Measurements from ENCODE around the gene EEF2KMT.
"Not testable (repeated sequence)": the region's sequence is repeated elsewhere in the genome, so short reads cannot be mapped to it uniquely, and the experiment has no call there.

DNA sequence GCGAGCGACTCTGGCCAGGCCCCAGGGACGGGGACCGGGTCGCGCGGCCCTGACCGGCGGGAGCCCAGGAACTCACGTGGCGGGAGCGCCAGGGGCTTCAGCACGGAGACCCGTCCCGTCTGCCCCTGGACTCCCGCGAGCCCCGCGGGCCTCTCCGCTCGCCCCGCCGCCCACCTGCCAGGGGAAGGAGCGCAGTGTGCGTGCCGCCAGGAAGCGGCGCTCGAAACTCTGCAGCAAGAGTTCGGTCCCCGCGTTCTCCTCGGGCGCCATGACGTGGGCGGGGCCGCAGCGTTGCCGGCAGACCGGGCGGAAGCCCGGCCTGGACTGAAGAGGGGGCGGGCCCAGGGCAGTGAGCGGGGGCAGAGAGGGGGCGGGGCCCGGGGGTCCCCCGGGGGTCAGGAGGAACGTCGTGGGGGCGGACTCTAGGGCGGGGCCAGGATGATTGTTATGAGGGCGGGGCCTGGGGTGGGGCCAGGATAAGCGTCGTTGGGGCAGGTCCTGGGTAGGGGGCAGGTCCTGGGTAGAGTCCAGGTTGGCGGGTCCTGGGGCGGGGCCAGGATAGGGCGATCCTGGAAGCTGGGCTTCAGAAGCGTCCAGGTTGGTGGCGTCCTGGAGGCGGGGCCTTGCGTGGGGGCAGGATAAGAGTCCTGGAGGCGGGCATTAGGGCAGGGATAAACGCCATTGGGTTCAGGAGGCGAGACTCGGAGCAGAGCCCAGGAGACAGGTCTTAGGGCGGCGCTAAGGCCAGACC lies at the start of gene EEF2KMT:
- not testable (repeated sequence) for TF ChIP-seq RAD21 (IDR thresholded peaks at IDR 0.05; ENCODE audit: low read depth)
- peak; percentile 62 for TF ChIP-seq TAF1 (IDR thresholded peaks at IDR 0.05; ENCODE audit: low read depth)

Measured in Ishikawa (cell line).